Adrenal gland (tissue), 5 donors: Measurements from ENCODE around the gene RAB6B.

Source experiments
- POLR2A ChIP-seq, 2 donors: fragments of 450-650 bp; IDR thresholded peaks; one replicate each; pipeline ENCODE4 v1.6.1; 2017; ENCODE audit warnings: antibody characterized with exemption in 2 of 2, mild to moderate bottlenecking in 2 of 2, moderate library complexity in 1 of 2
- TF ChIP-seq, protein P1 (sequence below), 6 experiments: fragments of 450-650 bp in 4 of 6; fragments of 200-600 bp in 2 of 6; sonication (generic) in 1 of 6; IDR thresholded peaks; 1 replicate in 5 of 6; 2 replicates in 1 of 6; pipeline versions ENCODE4 v1.5.1 to v1.8.0; 2016 to 2021; ENCODE audit warnings: antibody characterized with exemption in 6 of 6, mild to moderate bottlenecking in 2 of 6, moderate library complexity in 1 of 6
- donor health status: DM: no; HTN: no; CAD: no.

DNA sequence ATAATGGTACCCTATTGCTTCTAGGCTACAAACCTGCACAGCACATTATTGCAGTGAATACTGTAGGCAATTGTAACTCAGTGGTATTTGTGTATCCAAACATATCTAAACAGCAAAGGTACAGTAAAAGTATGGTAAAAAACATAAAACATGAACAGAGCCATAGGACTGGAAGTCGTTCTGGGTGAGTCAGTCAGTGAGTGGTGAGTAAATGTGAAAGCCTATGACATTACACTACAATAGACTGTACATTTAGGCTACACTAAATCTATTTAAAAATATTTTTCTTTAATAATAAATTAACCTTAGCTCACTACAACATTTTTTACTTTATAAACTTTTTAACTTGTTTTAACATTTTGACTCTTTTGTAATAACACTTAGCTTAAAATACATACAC lies 21.3 kb downstream of the RAB6B start:
- no peak for TF ChIP-seq POLR2A (IDR thresholded peaks at IDR 0.05)
- TF ChIP-seq, protein P1, sequence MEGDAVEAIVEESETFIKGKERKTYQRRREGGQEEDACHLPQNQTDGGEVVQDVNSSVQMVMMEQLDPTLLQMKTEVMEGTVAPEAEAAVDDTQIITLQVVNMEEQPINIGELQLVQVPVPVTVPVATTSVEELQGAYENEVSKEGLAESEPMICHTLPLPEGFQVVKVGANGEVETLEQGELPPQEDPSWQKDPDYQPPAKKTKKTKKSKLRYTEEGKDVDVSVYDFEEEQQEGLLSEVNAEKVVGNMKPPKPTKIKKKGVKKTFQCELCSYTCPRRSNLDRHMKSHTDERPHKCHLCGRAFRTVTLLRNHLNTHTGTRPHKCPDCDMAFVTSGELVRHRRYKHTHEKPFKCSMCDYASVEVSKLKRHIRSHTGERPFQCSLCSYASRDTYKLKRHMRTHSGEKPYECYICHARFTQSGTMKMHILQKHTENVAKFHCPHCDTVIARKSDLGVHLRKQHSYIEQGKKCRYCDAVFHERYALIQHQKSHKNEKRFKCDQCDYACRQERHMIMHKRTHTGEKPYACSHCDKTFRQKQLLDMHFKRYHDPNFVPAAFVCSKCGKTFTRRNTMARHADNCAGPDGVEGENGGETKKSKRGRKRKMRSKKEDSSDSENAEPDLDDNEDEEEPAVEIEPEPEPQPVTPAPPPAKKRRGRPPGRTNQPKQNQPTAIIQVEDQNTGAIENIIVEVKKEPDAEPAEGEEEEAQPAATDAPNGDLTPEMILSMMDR (IDR thresholded peaks at IDR 0.05): no peak
